Measurements from ENCODE around the gene DMKN. TPM values are rescaled to one million over a fixed set of nuclear protein-coding genes. Genes with fewer than 3 reads are reported as not detected.

Gene DMKN
- polyA plus RNA-seq (2013) = 153 and 164 TPM in 2 replicates

- WGBS (ENCODE audit: extremely low coverage, insufficient coverage, insufficient read length) = no CpG with 5 or more reads among the region's 15 CpGs
Observed at GRCh38 chr19:35513628-35514281, at the start of gene DMKN. TSS of gene DMKN (minus strand) at chr19:35513649. CDS start at chr19:35513475, 174 bp downstream.

GRCh38 chr19:35562776-35563175 lies 49.3 kb upstream of the DMKN start:
- Histone ChIP-seq H3K18ac (ENCODE audit: low read length) (no peak overlapping the region), H3K27me3 (ENCODE audit: insufficient read depth, low read length) (peaks cover 13% of the 10 kb centered on the region), H4K8ac (ENCODE audit: low read depth, low read length) (no peak overlapping the region), H2BK5ac (ENCODE audit: low read depth, low read length, poor library complexity) (no peak overlapping the region), H4K91ac (ENCODE audit: low read depth, low read length) (no peak overlapping the region), H3K4me2 (ENCODE audit: low read length) (no peak overlapping the region), H3K36me3 (ENCODE audit: control insufficient read depth in 1 of 2, insufficient read depth in 2 of 2, low read length in 2 of 2) (no peaks in the 10 kb centered on the region), H3K4me3 (ENCODE audit: low read depth, low read length) (no peak overlapping the region), H3K27ac (ENCODE audit: low read depth, low read length) (no peak overlapping the region), H3K4ac (ENCODE audit: low read depth, low read length) (no peak overlapping the region), H3K9ac (ENCODE audit: low read length) (no peak overlapping the region), H3K14ac (ENCODE audit: low read length) (no peak overlapping the region), H4K12ac (ENCODE audit: low read depth, low read length) (no peak overlapping the region), H2BK12ac (ENCODE audit: low read length) (no peak overlapping the region), H3K9me3 (ENCODE audit: insufficient read depth, low read depth, low read length) (peaks cover 10% of the 10 kb centered on the region), H3K79me2 (ENCODE audit: control insufficient read depth, insufficient read depth, low read length, poor library complexity) (no peaks in the 10 kb centered on the region), H3K23ac (ENCODE audit: low read length) (no peak overlapping the region), H3K79me1 (ENCODE audit: low read length) (no peaks in the 10 kb centered on the region), H2BK120ac (ENCODE audit: insufficient read depth, low read length, poor library complexity) (no peak overlapping the region), H2AK5ac (ENCODE audit: low read length) (no peak overlapping the region), H2AFZ (ENCODE audit: insufficient read depth, low read length, poor library complexity) (no peak overlapping the region), H3K4me1 (ENCODE audit: control insufficient read depth in 1 of 2, insufficient read depth in 2 of 2, low read length in 2 of 2) (peaks cover 0 to 2% of the 10 kb centered on the region in 2 experiments)
- no CpG with 5 or more reads among the region's 2 CpGs for WGBS (ENCODE audit: extremely low coverage, insufficient coverage, insufficient read length)
- no peak for DNase-seq

More at GRCh38 chr19:35513628-35514281, at the start of gene DMKN:
- H2AK5ac ChIP-seq (ENCODE audit: low read length) = no peak within 1 kb of the TSS
- H3K79me2 ChIP-seq (ENCODE audit: control insufficient read depth, insufficient read depth, low read length, poor library complexity) = peaks cover 4% of the 10 kb centered on the region
- H2BK120ac ChIP-seq (ENCODE audit: insufficient read depth, low read length, poor library complexity) = no peak within 1 kb of the TSS
- no peak within 1 kb of the TSS for H2BK5ac ChIP-seq (ENCODE audit: low read depth, low read length, poor library complexity)
- no peak within 1 kb of the TSS for H3K4me3 ChIP-seq (ENCODE audit: low read depth, low read length)
- H4K12ac ChIP-seq (ENCODE audit: low read depth, low read length) = no peak within 1 kb of the TSS
- no peak within 1 kb of the TSS for H3K4ac ChIP-seq (ENCODE audit: low read depth, low read length)
- peaks cover 7% of the 10 kb centered on the region for H3K79me1 ChIP-seq (ENCODE audit: low read length)
- no peak within 1 kb of the TSS for H2BK12ac ChIP-seq (ENCODE audit: low read length)
- no peak within 1 kb of the TSS for H4K91ac ChIP-seq (ENCODE audit: low read depth, low read length)
- H3K4me1 ChIP-seq (ENCODE audit: control insufficient read depth in 1 of 2, insufficient read depth in 2 of 2, low read length in 2 of 2) = peaks cover 3 to 5% of the 10 kb centered on the region in 2 experiments
- H3K18ac ChIP-seq (ENCODE audit: low read length) = no peak within 1 kb of the TSS
- H3K9me3 ChIP-seq (ENCODE audit: insufficient read depth, low read depth, low read length) = peaks cover 2% of the 10 kb centered on the region
- no peak within 1 kb of the TSS for H3K23ac ChIP-seq (ENCODE audit: low read length)
- no peak within 1 kb of the TSS for H3K27ac ChIP-seq (ENCODE audit: low read depth, low read length)
- no peak within 1 kb of the TSS for H3K4me2 ChIP-seq (ENCODE audit: low read length)
- H3K36me3 ChIP-seq (ENCODE audit: control insufficient read depth in 1 of 2, insufficient read depth in 2 of 2, low read length in 2 of 2) = no peaks in the 10 kb centered on the region
- H3K27me3 ChIP-seq (ENCODE audit: insufficient read depth, low read length) = no peaks in the 10 kb centered on the region
- no peak within 1 kb of the TSS for H2AFZ ChIP-seq (ENCODE audit: insufficient read depth, low read length, poor library complexity)
- no peak for DNase-seq
- no peak within 1 kb of the TSS for H3K14ac ChIP-seq (ENCODE audit: low read length)
- H4K8ac ChIP-seq (ENCODE audit: low read depth, low read length) = no peak within 1 kb of the TSS
- H3K9ac ChIP-seq (ENCODE audit: low read length) = no peak within 1 kb of the TSS

GRCh38 chr19:35562336-35562735 lies 48.9 kb upstream of the DMKN start:
- no peak overlapping the region for H3K14ac ChIP-seq (ENCODE audit: low read length)
- H2BK5ac ChIP-seq (ENCODE audit: low read depth, low read length, poor library complexity) = no peak overlapping the region
- no peaks in the 10 kb centered on the region for H3K79me2 ChIP-seq (ENCODE audit: control insufficient read depth, insufficient read depth, low read length, poor library complexity)
- H3K9me3 ChIP-seq (ENCODE audit: insufficient read depth, low read depth, low read length) = peaks cover 10% of the 10 kb centered on the region
- H3K23ac ChIP-seq (ENCODE audit: low read length) = no peak overlapping the region
- no peak overlapping the region for H4K91ac ChIP-seq (ENCODE audit: low read depth, low read length)
- peaks cover 2 to 3% of the 10 kb centered on the region in 2 experiments for H3K4me1 ChIP-seq (ENCODE audit: control insufficient read depth in 1 of 2, insufficient read depth in 2 of 2, low read length in 2 of 2)
- H3K9ac ChIP-seq (ENCODE audit: low read length) = no peak overlapping the region
- no CpG with 5 or more reads among the region's 17 CpGs for WGBS (ENCODE audit: extremely low coverage, insufficient coverage, insufficient read length)
- H2AFZ ChIP-seq (ENCODE audit: insufficient read depth, low read length, poor library complexity) = no peak overlapping the region
- no peak overlapping the region for H2BK120ac ChIP-seq (ENCODE audit: insufficient read depth, low read length, poor library complexity)
- no peak for DNase-seq
- no peak overlapping the region for H3K4ac ChIP-seq (ENCODE audit: low read depth, low read length)
- H3K36me3 ChIP-seq (ENCODE audit: control insufficient read depth in 1 of 2, insufficient read depth in 2 of 2, low read length in 2 of 2) = no peaks in the 10 kb centered on the region
- no peak overlapping the region for H3K18ac ChIP-seq (ENCODE audit: low read length)
- H4K8ac ChIP-seq (ENCODE audit: low read depth, low read length) = no peak overlapping the region
- peak overlapping the region; percentile 1 for H3K4me3 ChIP-seq (ENCODE audit: low read depth, low read length)
- no peak overlapping the region for H2BK12ac ChIP-seq (ENCODE audit: low read length)
- no peaks in the 10 kb centered on the region for H3K79me1 ChIP-seq (ENCODE audit: low read length)
- H4K12ac ChIP-seq (ENCODE audit: low read depth, low read length) = no peak overlapping the region
- H3K27ac ChIP-seq (ENCODE audit: low read depth, low read length) = no peak overlapping the region
- peaks cover 13% of the 10 kb centered on the region for H3K27me3 ChIP-seq (ENCODE audit: insufficient read depth, low read length)
- H3K4me2 ChIP-seq (ENCODE audit: low read length) = no peak overlapping the region
- no peak overlapping the region for H2AK5ac ChIP-seq (ENCODE audit: low read length)

GRCh38 chr19:35561436-35561835 lies 48.0 kb upstream of the DMKN start:
- Histone ChIP-seq H3K36me3 (ENCODE audit: control insufficient read depth in 1 of 2, insufficient read depth in 2 of 2, low read length in 2 of 2) (no peaks in the 10 kb centered on the region), H2AK5ac (ENCODE audit: low read length) (no peak overlapping the region), H4K91ac (ENCODE audit: low read depth, low read length) (no peak overlapping the region), H2BK12ac (ENCODE audit: low read length) (no peak overlapping the region), H4K8ac (ENCODE audit: low read depth, low read length) (no peak overlapping the region), H3K14ac (ENCODE audit: low read length) (no peak overlapping the region), H3K9ac (ENCODE audit: low read length) (no peak overlapping the region), H3K4me3 (ENCODE audit: low read depth, low read length) (no peak overlapping the region), H3K23ac (ENCODE audit: low read length) (no peak overlapping the region), H3K27me3 (ENCODE audit: insufficient read depth, low read length) (peaks cover 13% of the 10 kb centered on the region), H3K79me1 (ENCODE audit: low read length) (no peaks in the 10 kb centered on the region), H4K12ac (ENCODE audit: low read depth, low read length) (no peak overlapping the region), H3K27ac (ENCODE audit: low read depth, low read length) (no peak overlapping the region), H3K4ac (ENCODE audit: low read depth, low read length) (no peak overlapping the region), H2BK120ac (ENCODE audit: insufficient read depth, low read length, poor library complexity) (no peak overlapping the region), H3K18ac (ENCODE audit: low read length) (no peak overlapping the region), H2AFZ (ENCODE audit: insufficient read depth, low read length, poor library complexity) (no peak overlapping the region), H3K4me1 (ENCODE audit: control insufficient read depth in 1 of 2, insufficient read depth in 2 of 2, low read length in 2 of 2) (peaks cover 2 to 3% of the 10 kb centered on the region in 2 experiments), H2BK5ac (ENCODE audit: low read depth, low read length, poor library complexity) (no peak overlapping the region), H3K9me3 (ENCODE audit: insufficient read depth, low read depth, low read length) (peaks cover 10% of the 10 kb centered on the region), H3K4me2 (ENCODE audit: low read length) (no peak overlapping the region), H3K79me2 (ENCODE audit: control insufficient read depth, insufficient read depth, low read length, poor library complexity) (no peaks in the 10 kb centered on the region)
- no CpG with 5 or more reads among the region's 6 CpGs for WGBS (ENCODE audit: extremely low coverage, insufficient coverage, insufficient read length)
- no peak for DNase-seq
